H9 (cell line): ENCODE results near the gene SLC25A26. TPM values are rescaled to one million over a fixed set of nuclear protein-coding genes. Genes with fewer than 3 reads are reported as not detected.

Source experiments
- DNase-seq: peaks from one replicate; pipeline ENCODE4 v3.0.0-alpha.2; 2017
- H2AFZ ChIP-seq: one replicate; pipeline ENCODE4 v1.6.1; 2013; ENCODE audit warnings: mild to moderate bottlenecking, low read length, control low read depth, moderate library complexity
- H2AK5ac ChIP-seq: 2 replicates; pipeline ENCODE4 v1.6.1; 2013; ENCODE audit warnings: low read length, control low read depth, mixed read lengths; ENCODE audit not compliant: insufficient read length
- H2BK120ac ChIP-seq: one replicate; pipeline ENCODE4 v1.6.1; 2013; ENCODE audit warnings: low read depth, mild to moderate bottlenecking, low read length, control low read depth, inconsistent platforms; ENCODE audit not compliant: poor library complexity, severe bottlenecking
- H2BK12ac ChIP-seq: 2 replicates; pipeline ENCODE4 v1.6.1; 2013; ENCODE audit warnings: low read length, control low read depth, mixed read lengths, low read depth; ENCODE audit not compliant: insufficient read length
- H2BK15ac ChIP-seq: 2 replicates; pipeline ENCODE4 v1.6.1; 2013; ENCODE audit warnings: low read depth, low read length, control low read depth
- H2BK20ac ChIP-seq: one replicate; pipeline ENCODE4 v1.6.1; 2013; ENCODE audit warnings: low read depth, mild to moderate bottlenecking, low read length, control low read depth, inconsistent platforms; ENCODE audit not compliant: poor library complexity, severe bottlenecking
- H2BK5ac ChIP-seq: 2 replicates; pipeline ENCODE4 v1.6.1; 2013; ENCODE audit warnings: low read length, control low read depth, mixed read lengths; ENCODE audit not compliant: insufficient read length
- H3K14ac ChIP-seq: 2 replicates; pipeline ENCODE4 v1.6.1; 2013; ENCODE audit warnings: low read length, control low read depth; ENCODE audit not compliant: insufficient read depth
- H3K18ac ChIP-seq: 2 replicates; pipeline ENCODE4 v1.6.1; 2013; ENCODE audit warnings: low read depth, mild to moderate bottlenecking, mixed read lengths, low read length, control low read depth; ENCODE audit not compliant: insufficient read length
- H3K23ac ChIP-seq: 2 replicates; pipeline ENCODE4 v1.6.1; 2013; ENCODE audit warnings: low read length, control low read depth, mixed read lengths, low read depth; ENCODE audit not compliant: insufficient read length
- H3K23me2 ChIP-seq: 2 replicates; pipeline ENCODE4 v1.6.1; 2013; ENCODE audit warnings: low read depth, mild to moderate bottlenecking, mixed read lengths, low read length, control low read depth; ENCODE audit not compliant: insufficient read length, poor library complexity, severe bottlenecking
- H3K27ac ChIP-seq: 2 replicates; pipeline ENCODE4 v1.5.1; 2013; ENCODE audit warnings: low read length, control low read depth, mixed read lengths, low read depth; ENCODE audit not compliant: insufficient read length
- H3K27me3 ChIP-seq: 2 replicates; pipeline ENCODE4 v1.6.1; 2013; ENCODE audit warnings: low read length, control low read depth, inconsistent platforms; ENCODE audit not compliant: insufficient read depth
- H3K4ac ChIP-seq: 2 replicates; pipeline ENCODE4 v1.6.1; 2013; ENCODE audit warnings: low read depth, mild to moderate bottlenecking, control low read depth, inconsistent platforms, low read length, moderate library complexity
- H3K4me1 ChIP-seq: 2 replicates; pipeline ENCODE4 v1.6.1; 2013; ENCODE audit warnings: low read length, control low read depth, inconsistent platforms; ENCODE audit not compliant: insufficient read depth
- H3K4me2 ChIP-seq: 2 replicates; pipeline ENCODE4 v1.6.1; 2013; ENCODE audit warnings: low read length, control low read depth, mixed read lengths; ENCODE audit not compliant: insufficient read length, insufficient read depth
- H3K56ac ChIP-seq: 2 replicates; pipeline ENCODE4 v1.6.1; 2013; ENCODE audit warnings: low read depth, mild to moderate bottlenecking, mixed read lengths, low read length, control low read depth; ENCODE audit not compliant: insufficient read length
- H3K79me1 ChIP-seq: 2 replicates; pipeline ENCODE4 v1.6.1; 2013; ENCODE audit warnings: low read depth, mild to moderate bottlenecking, moderate library complexity, low read length, control low read depth, inconsistent platforms; ENCODE audit not compliant: insufficient read depth, poor library complexity, severe bottlenecking
- H3K79me2 ChIP-seq: 2 replicates; pipeline ENCODE4 v1.6.1; 2013; ENCODE audit warnings: low read length, control low read depth, inconsistent platforms; ENCODE audit not compliant: insufficient read depth
- H3K9ac ChIP-seq: 2 replicates; pipeline ENCODE4 v1.6.1; 2013; ENCODE audit warnings: low read length, control low read depth, mixed read lengths; ENCODE audit not compliant: insufficient read length; ENCODE audit errors: extremely low read depth
- H3K9me3 ChIP-seq: one replicate; pipeline ENCODE4 v1.6.1; 2013; ENCODE audit warnings: low read depth, low read length, inconsistent platforms; ENCODE audit not compliant: control insufficient read depth
- H3T11ph ChIP-seq: one replicate; pipeline ENCODE4 v1.6.1; 2013; ENCODE audit warnings: mild to moderate bottlenecking, low read length, control low read depth, inconsistent platforms
- H4K20me1 ChIP-seq: one replicate; pipeline ENCODE4 v1.6.1; 2013; ENCODE audit not compliant: control insufficient read depth, insufficient read length, insufficient read depth
- H4K5ac ChIP-seq: 2 replicates; pipeline ENCODE4 v1.6.1; 2013; ENCODE audit warnings: low read depth, mild to moderate bottlenecking, mixed read lengths, low read length, control low read depth; ENCODE audit not compliant: insufficient read length
- H4K8ac ChIP-seq: replicated peaks from 2 replicates; pipeline ENCODE4 v1.6.1; 2013; ENCODE audit warnings: low read length, control low read depth, mixed read lengths, low read depth; ENCODE audit not compliant: insufficient read length
- H4K91ac ChIP-seq: 2 replicates; pipeline ENCODE4 v1.6.1; 2013; ENCODE audit warnings: low read depth, mild to moderate bottlenecking, moderate library complexity, mixed read lengths, low read length, control low read depth; ENCODE audit not compliant: insufficient read length
- H3K27ac Mint-ChIP-seq, 3 experiments: 2 replicates in 2 of 3; 3 replicates in 1 of 3; pipeline ENCODE4 v1.8.0; 2020 to 2021; ENCODE audit warnings: mixed read lengths in 3 of 3, mild to moderate bottlenecking in 1 of 3, moderate library complexity in 1 of 3
- H3K27me3 Mint-ChIP-seq: 2 replicates; pipeline ENCODE4 v1.8.0; 2021; ENCODE audit warnings: low read depth, mild to moderate bottlenecking, moderate library complexity, mixed read lengths
- H3K36me3 Mint-ChIP-seq, 3 experiments: 2 replicates in 2 of 3; 3 replicates in 1 of 3; pipeline ENCODE4 v1.8.0; 2020 to 2021; ENCODE audit warnings: low read depth in 3 of 3, mixed read lengths in 3 of 3; ENCODE audit not compliant: insufficient read depth in 1 of 3
- H3K4me1 Mint-ChIP-seq, 2 experiments: 2 replicates each; pipeline ENCODE4 v1.8.0; 2020; ENCODE audit warnings: mixed read lengths in 2 of 2
- H3K4me3 Mint-ChIP-seq, 2 experiments: 2 replicates in 1 of 2; 3 replicates in 1 of 2; pipeline ENCODE4 v1.8.0; 2020 to 2021; ENCODE audit warnings: mild to moderate bottlenecking in 2 of 2, mixed read lengths in 2 of 2, moderate library complexity in 1 of 2
- H3K9me3 Mint-ChIP-seq, 2 experiments: 2 replicates in 1 of 2; 3 replicates in 1 of 2; pipeline ENCODE4 v1.8.0; 2020; ENCODE audit warnings: mild to moderate bottlenecking in 2 of 2, mixed read lengths in 2 of 2, moderate library complexity in 1 of 2
- WGBS: extraction: QIAGEN DNeasy Blood & Tissue Kit; methylation state at CpG from one replicate; pipeline ENCODE4 v1.1.7; 2013; ENCODE audit warnings: missing lambda C conversion rate, low lambda C conversion rate, mixed read lengths; ENCODE audit not compliant: insufficient read length; ENCODE audit errors: extremely low coverage; 5-methylcytosine and 5-hydroxymethylcytosine counted together
- total RNA-seq: library from RNA; stranded (reverse); gene quantifications from 2 replicates; pipeline ENCODE4 v1.2.1, GENCODE V29; 2021
- TF ChIP-seq, protein P1 (sequence below): fragments of 200-600 bp; sonication (generic); conservative IDR thresholded peaks from 3 replicates; pipeline ENCODE4 v1.8.0; 2021; ENCODE audit warnings: antibody characterized with exemption, mild to moderate bottlenecking

SLC25A26 gene
- total RNA-seq, 1 experiment from 2014 or later, result 30.2 TPM

DNA sequence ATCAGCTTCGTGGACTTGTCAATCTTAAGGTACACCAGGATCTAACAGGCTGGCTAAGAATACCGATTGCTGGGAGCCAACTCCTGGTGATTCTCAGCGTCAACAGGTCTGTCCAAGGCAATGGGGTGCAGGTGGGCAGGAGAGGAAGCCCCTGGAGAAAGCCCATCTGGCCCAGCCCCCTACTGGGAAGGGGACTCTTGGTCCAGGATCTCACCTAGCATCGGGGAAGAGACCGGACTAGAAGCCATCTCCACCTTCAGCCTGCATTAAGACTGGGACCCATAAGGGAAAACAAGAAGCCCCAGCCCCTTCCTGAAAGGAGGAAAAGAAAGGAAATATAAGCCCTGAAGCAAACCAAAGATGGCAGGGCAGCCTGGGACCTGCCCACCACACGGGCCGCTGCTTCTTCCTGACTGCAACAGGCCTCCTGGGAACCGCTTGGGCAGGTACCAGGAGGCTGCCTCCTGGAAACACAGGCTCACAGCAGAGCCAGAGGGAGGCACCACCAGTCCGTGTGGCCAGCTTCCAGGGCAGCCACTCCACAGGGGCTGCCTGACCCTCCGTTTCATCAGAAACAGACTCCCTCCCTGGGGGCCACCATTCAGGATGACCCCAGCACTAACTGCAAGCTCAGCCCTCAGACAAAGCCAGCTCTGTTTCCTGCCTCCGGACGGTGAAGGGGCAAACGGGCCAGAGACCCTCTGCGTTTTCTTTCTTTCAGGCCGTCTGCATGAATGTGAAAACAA lies 179.8 kb downstream of the SLC25A26 start:
- H3K9me3 ChIP-seq, result no peaks in the 10 kb centered on the region
- H3K27ac Mint-ChIP-seq, result peak overlapping the region; percentile 85 to 91 (median 89); a peak in 4 of 7 replicates
- H3K79me2 ChIP-seq, result no peaks in the 10 kb centered on the region
- H2BK120ac ChIP-seq, result no peak overlapping the region
- no peak overlapping the region for H2BK5ac ChIP-seq
- DNase-seq, result no peak
- no peak overlapping the region; the same call in 1 of the 2 replicates for H3K14ac ChIP-seq
- no peaks in the 10 kb centered on the region; the same call in 1 of the 2 replicates for H3K27me3 Mint-ChIP-seq
- H3K27me3 ChIP-seq, result no peaks in the 10 kb centered on the region
- no peak overlapping the region for H3K56ac ChIP-seq
- H2AFZ ChIP-seq, result no peak overlapping the region
- no peak overlapping the region for H3K18ac ChIP-seq
- TF ChIP-seq, protein P1, sequence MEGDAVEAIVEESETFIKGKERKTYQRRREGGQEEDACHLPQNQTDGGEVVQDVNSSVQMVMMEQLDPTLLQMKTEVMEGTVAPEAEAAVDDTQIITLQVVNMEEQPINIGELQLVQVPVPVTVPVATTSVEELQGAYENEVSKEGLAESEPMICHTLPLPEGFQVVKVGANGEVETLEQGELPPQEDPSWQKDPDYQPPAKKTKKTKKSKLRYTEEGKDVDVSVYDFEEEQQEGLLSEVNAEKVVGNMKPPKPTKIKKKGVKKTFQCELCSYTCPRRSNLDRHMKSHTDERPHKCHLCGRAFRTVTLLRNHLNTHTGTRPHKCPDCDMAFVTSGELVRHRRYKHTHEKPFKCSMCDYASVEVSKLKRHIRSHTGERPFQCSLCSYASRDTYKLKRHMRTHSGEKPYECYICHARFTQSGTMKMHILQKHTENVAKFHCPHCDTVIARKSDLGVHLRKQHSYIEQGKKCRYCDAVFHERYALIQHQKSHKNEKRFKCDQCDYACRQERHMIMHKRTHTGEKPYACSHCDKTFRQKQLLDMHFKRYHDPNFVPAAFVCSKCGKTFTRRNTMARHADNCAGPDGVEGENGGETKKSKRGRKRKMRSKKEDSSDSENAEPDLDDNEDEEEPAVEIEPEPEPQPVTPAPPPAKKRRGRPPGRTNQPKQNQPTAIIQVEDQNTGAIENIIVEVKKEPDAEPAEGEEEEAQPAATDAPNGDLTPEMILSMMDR, result no peak
- H2BK12ac ChIP-seq, result no peak overlapping the region
- H4K91ac ChIP-seq, result no peak overlapping the region
- H3K4ac ChIP-seq, result no peak overlapping the region
- no CpG with 5 or more reads among the region's 15 CpGs for WGBS
- no peak overlapping the region for H3K4me2 ChIP-seq
- no peaks in the 10 kb centered on the region for H3K23me2 ChIP-seq
- no peak overlapping the region for H3K27ac ChIP-seq
- H3K4me3 Mint-ChIP-seq, result no peak overlapping the region
- H2AK5ac ChIP-seq, result no peak overlapping the region
- H2BK15ac ChIP-seq, result no peak overlapping the region
- peaks cover 5% of the 10 kb centered on the region for H3K79me1 ChIP-seq
- H3K4me1 Mint-ChIP-seq, result peaks cover 25 to 31% of the 10 kb centered on the region in 2 experiments
- no peak overlapping the region for H2BK20ac ChIP-seq
- H3K23ac ChIP-seq, result no peak overlapping the region
- no peak overlapping the region for H3K9ac ChIP-seq
- no peak overlapping the region for H4K8ac ChIP-seq
- H3K9me3 Mint-ChIP-seq, result no peaks in the 10 kb centered on the region; a peak in 1 of 5 replicates
- no peak overlapping the region for H3T11ph ChIP-seq
- H3K36me3 Mint-ChIP-seq, result peaks cover 60 to 94% (median 90%) of the 10 kb centered on the region in 3 experiments
- H4K20me1 ChIP-seq, result no peaks in the 10 kb centered on the region
- no peaks in the 10 kb centered on the region for H3K4me1 ChIP-seq
- no peak overlapping the region for H4K5ac ChIP-seq
